Mammary epithelial cell (primary cell): ENCODE results near the gene ZDHHC6.

Experiments used
- EZH2 ChIP-seq: IDR thresholded peaks from 2 replicates; pipeline ENCODE4 v1.6.1; 2012; ENCODE audit warnings: low read length, inconsistent platforms, borderline replicate concordance
- TF ChIP-seq, protein P1 (sequence below), 2 donors: IDR thresholded peaks in 1 of 2; conservative IDR thresholded peaks in 1 of 2; 2 replicates each; pipeline ENCODE4 v1.5.1; 2011 to 2012; ENCODE audit warnings: inconsistent platforms in 2 of 2, low read length in 2 of 2, mild to moderate bottlenecking in 2 of 2, control low read depth in 1 of 2, low read depth in 1 of 2; ENCODE audit not compliant: insufficient read depth in 1 of 2; ENCODE audit errors: extremely low read depth in 1 of 2

DNA sequence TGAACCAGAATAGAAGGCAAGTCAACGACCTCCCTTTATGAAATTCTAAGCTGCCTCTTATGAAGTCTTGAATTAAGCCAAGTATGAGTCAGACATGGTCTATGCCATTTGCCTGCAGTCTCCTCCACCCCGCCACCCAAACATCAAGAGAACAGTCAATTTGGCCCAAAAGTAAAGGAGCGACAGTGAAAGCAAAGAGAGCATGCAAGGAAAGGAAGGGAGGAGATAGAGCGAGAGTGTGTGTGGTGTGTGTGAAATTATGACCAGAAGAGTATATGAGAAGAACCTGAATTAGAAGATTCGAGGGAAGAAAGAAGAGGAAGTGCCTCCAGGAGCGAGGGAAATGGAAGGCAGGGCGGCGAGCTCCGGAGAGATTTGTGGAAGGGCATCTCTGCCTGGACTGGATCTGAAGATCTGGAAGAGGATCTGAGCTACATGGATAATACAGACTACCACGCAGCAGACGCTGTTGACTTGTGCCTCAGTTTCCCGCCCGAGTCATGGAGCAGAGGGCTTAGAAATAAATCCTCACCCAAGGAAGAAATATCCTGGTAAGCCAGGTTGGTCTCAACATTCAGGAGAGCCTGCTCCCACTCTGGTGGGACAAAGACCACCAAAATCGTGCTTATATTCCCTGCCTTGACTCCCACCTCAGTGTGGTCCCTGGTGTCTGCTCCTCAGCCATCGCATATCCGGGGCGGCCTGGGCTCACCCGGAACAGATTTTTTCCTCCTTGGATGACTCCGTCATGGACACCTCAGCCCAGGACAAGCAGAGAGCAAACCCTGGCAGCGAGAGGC, 459 bp downstream of the ZDHHC6 start:
- TF ChIP-seq EZH2 = no peak
- TF ChIP-seq, protein P1, sequence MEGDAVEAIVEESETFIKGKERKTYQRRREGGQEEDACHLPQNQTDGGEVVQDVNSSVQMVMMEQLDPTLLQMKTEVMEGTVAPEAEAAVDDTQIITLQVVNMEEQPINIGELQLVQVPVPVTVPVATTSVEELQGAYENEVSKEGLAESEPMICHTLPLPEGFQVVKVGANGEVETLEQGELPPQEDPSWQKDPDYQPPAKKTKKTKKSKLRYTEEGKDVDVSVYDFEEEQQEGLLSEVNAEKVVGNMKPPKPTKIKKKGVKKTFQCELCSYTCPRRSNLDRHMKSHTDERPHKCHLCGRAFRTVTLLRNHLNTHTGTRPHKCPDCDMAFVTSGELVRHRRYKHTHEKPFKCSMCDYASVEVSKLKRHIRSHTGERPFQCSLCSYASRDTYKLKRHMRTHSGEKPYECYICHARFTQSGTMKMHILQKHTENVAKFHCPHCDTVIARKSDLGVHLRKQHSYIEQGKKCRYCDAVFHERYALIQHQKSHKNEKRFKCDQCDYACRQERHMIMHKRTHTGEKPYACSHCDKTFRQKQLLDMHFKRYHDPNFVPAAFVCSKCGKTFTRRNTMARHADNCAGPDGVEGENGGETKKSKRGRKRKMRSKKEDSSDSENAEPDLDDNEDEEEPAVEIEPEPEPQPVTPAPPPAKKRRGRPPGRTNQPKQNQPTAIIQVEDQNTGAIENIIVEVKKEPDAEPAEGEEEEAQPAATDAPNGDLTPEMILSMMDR (conservative IDR thresholded peaks at IDR 0.05 in 1 of 2, IDR thresholded peaks at IDR 0.05 in 1 of 2; ENCODE audit: extremely low read depth in 1 of 2, insufficient read depth in 1 of 2, low read depth in 1 of 2, low read length in 2 of 2) = no peak
